IPS DF 4.7 (cell line): ENCODE data around the gene OR11G2.
"Not testable (repeated sequence)": the region's sequence is repeated elsewhere in the genome, so short reads cannot be mapped to it uniquely, and the experiment has no call there.

Experiments used
- DNase-seq: peaks from one replicate; pipeline ENCODE4 v3.0.0-alpha.2; 2013; ENCODE audit warnings: low spot score; ENCODE audit errors: extremely low read depth

The OR11G2 gene

GRCh38 chr14:20223410-20223809, 32.7 kb downstream of the OR11G2 start, which contains the start of gene OR11H6:
Gene OR11H6, plus strand, starts transcription at chr14:20223710. Its CDS starts 0 bp downstream, at chr14:20223710.
- DNase-seq, result no peak

GRCh38 chr14:20228681-20229080, 38.0 kb downstream of the OR11G2 start, which contains the start of gene OR11H7:
Gene OR11H7, plus strand, starts transcription at chr14:20228981.
- DNase-seq, result no peak

GRCh38 chr14:20235415-20235814, 44.7 kb downstream of the OR11G2 start:
- DNase-seq, result not testable (repeated sequence)

GRCh38 chr14:20247646-20248246, 57.0 kb downstream of the OR11G2 start:
- DNase-seq, result no peak
